H9 (cell line): Measurements from ENCODE around the gene BAG5. TPM values are rescaled to one million over a fixed set of nuclear protein-coding genes. Genes with fewer than 3 reads are reported as not detected.
A peak's percentile ranks its signal among the peaks of the same experiment; 100 is the strongest.

ENCODE experiments used
- DNase-seq: peaks from one replicate; pipeline ENCODE4 v3.0.0-alpha.2; 2017
- H2AFZ ChIP-seq: one replicate; pipeline ENCODE4 v1.6.1; 2013; ENCODE audit warnings: mild to moderate bottlenecking, low read length, control low read depth, moderate library complexity
- H2AK5ac ChIP-seq: 2 replicates; pipeline ENCODE4 v1.6.1; 2013; ENCODE audit warnings: low read length, control low read depth, mixed read lengths; ENCODE audit not compliant: insufficient read length
- H2BK120ac ChIP-seq: one replicate; pipeline ENCODE4 v1.6.1; 2013; ENCODE audit warnings: low read depth, mild to moderate bottlenecking, low read length, control low read depth, inconsistent platforms; ENCODE audit not compliant: poor library complexity, severe bottlenecking
- H2BK12ac ChIP-seq: 2 replicates; pipeline ENCODE4 v1.6.1; 2013; ENCODE audit warnings: low read length, control low read depth, mixed read lengths, low read depth; ENCODE audit not compliant: insufficient read length
- H2BK15ac ChIP-seq: 2 replicates; pipeline ENCODE4 v1.6.1; 2013; ENCODE audit warnings: low read depth, low read length, control low read depth
- H2BK20ac ChIP-seq: one replicate; pipeline ENCODE4 v1.6.1; 2013; ENCODE audit warnings: low read depth, mild to moderate bottlenecking, low read length, control low read depth, inconsistent platforms; ENCODE audit not compliant: poor library complexity, severe bottlenecking
- H2BK5ac ChIP-seq: 2 replicates; pipeline ENCODE4 v1.6.1; 2013; ENCODE audit warnings: low read length, control low read depth, mixed read lengths; ENCODE audit not compliant: insufficient read length
- H3K14ac ChIP-seq: 2 replicates; pipeline ENCODE4 v1.6.1; 2013; ENCODE audit warnings: low read length, control low read depth; ENCODE audit not compliant: insufficient read depth
- H3K18ac ChIP-seq: 2 replicates; pipeline ENCODE4 v1.6.1; 2013; ENCODE audit warnings: low read depth, mild to moderate bottlenecking, mixed read lengths, low read length, control low read depth; ENCODE audit not compliant: insufficient read length
- H3K23ac ChIP-seq: 2 replicates; pipeline ENCODE4 v1.6.1; 2013; ENCODE audit warnings: low read length, control low read depth, mixed read lengths, low read depth; ENCODE audit not compliant: insufficient read length
- H3K23me2 ChIP-seq: 2 replicates; pipeline ENCODE4 v1.6.1; 2013; ENCODE audit warnings: low read depth, mild to moderate bottlenecking, mixed read lengths, low read length, control low read depth; ENCODE audit not compliant: insufficient read length, poor library complexity, severe bottlenecking
- H3K27ac ChIP-seq: 2 replicates; pipeline ENCODE4 v1.5.1; 2013; ENCODE audit warnings: low read length, control low read depth, mixed read lengths, low read depth; ENCODE audit not compliant: insufficient read length
- H3K27me3 ChIP-seq: 2 replicates; pipeline ENCODE4 v1.6.1; 2013; ENCODE audit warnings: low read length, control low read depth, inconsistent platforms; ENCODE audit not compliant: insufficient read depth
- H3K4ac ChIP-seq: 2 replicates; pipeline ENCODE4 v1.6.1; 2013; ENCODE audit warnings: low read depth, mild to moderate bottlenecking, control low read depth, inconsistent platforms, low read length, moderate library complexity
- H3K4me1 ChIP-seq: 2 replicates; pipeline ENCODE4 v1.6.1; 2013; ENCODE audit warnings: low read length, control low read depth, inconsistent platforms; ENCODE audit not compliant: insufficient read depth
- H3K4me2 ChIP-seq: 2 replicates; pipeline ENCODE4 v1.6.1; 2013; ENCODE audit warnings: low read length, control low read depth, mixed read lengths; ENCODE audit not compliant: insufficient read length, insufficient read depth
- H3K56ac ChIP-seq: 2 replicates; pipeline ENCODE4 v1.6.1; 2013; ENCODE audit warnings: low read depth, mild to moderate bottlenecking, mixed read lengths, low read length, control low read depth; ENCODE audit not compliant: insufficient read length
- H3K79me1 ChIP-seq: 2 replicates; pipeline ENCODE4 v1.6.1; 2013; ENCODE audit warnings: low read depth, mild to moderate bottlenecking, moderate library complexity, low read length, control low read depth, inconsistent platforms; ENCODE audit not compliant: insufficient read depth, poor library complexity, severe bottlenecking
- H3K79me2 ChIP-seq: 2 replicates; pipeline ENCODE4 v1.6.1; 2013; ENCODE audit warnings: low read length, control low read depth, inconsistent platforms; ENCODE audit not compliant: insufficient read depth
- H3K9ac ChIP-seq: 2 replicates; pipeline ENCODE4 v1.6.1; 2013; ENCODE audit warnings: low read length, control low read depth, mixed read lengths; ENCODE audit not compliant: insufficient read length; ENCODE audit errors: extremely low read depth
- H3K9me3 ChIP-seq: one replicate; pipeline ENCODE4 v1.6.1; 2013; ENCODE audit warnings: low read depth, low read length, inconsistent platforms; ENCODE audit not compliant: control insufficient read depth
- H3T11ph ChIP-seq: one replicate; pipeline ENCODE4 v1.6.1; 2013; ENCODE audit warnings: mild to moderate bottlenecking, low read length, control low read depth, inconsistent platforms
- H4K20me1 ChIP-seq: one replicate; pipeline ENCODE4 v1.6.1; 2013; ENCODE audit not compliant: control insufficient read depth, insufficient read length, insufficient read depth
- H4K5ac ChIP-seq: 2 replicates; pipeline ENCODE4 v1.6.1; 2013; ENCODE audit warnings: low read depth, mild to moderate bottlenecking, mixed read lengths, low read length, control low read depth; ENCODE audit not compliant: insufficient read length
- H4K8ac ChIP-seq: replicated peaks from 2 replicates; pipeline ENCODE4 v1.6.1; 2013; ENCODE audit warnings: low read length, control low read depth, mixed read lengths, low read depth; ENCODE audit not compliant: insufficient read length
- H4K91ac ChIP-seq: 2 replicates; pipeline ENCODE4 v1.6.1; 2013; ENCODE audit warnings: low read depth, mild to moderate bottlenecking, moderate library complexity, mixed read lengths, low read length, control low read depth; ENCODE audit not compliant: insufficient read length
- H3K27ac Mint-ChIP-seq, 3 experiments: 2 replicates in 2 of 3; 3 replicates in 1 of 3; pipeline ENCODE4 v1.8.0; 2020 to 2021; ENCODE audit warnings: mixed read lengths in 3 of 3, mild to moderate bottlenecking in 1 of 3, moderate library complexity in 1 of 3
- H3K27me3 Mint-ChIP-seq: 2 replicates; pipeline ENCODE4 v1.8.0; 2021; ENCODE audit warnings: low read depth, mild to moderate bottlenecking, moderate library complexity, mixed read lengths
- H3K36me3 Mint-ChIP-seq, 3 experiments: 2 replicates in 2 of 3; 3 replicates in 1 of 3; pipeline ENCODE4 v1.8.0; 2020 to 2021; ENCODE audit warnings: low read depth in 3 of 3, mixed read lengths in 3 of 3; ENCODE audit not compliant: insufficient read depth in 1 of 3
- H3K4me1 Mint-ChIP-seq, 2 experiments: 2 replicates each; pipeline ENCODE4 v1.8.0; 2020; ENCODE audit warnings: mixed read lengths in 2 of 2
- H3K4me3 Mint-ChIP-seq, 2 experiments: 2 replicates in 1 of 2; 3 replicates in 1 of 2; pipeline ENCODE4 v1.8.0; 2020 to 2021; ENCODE audit warnings: mild to moderate bottlenecking in 2 of 2, mixed read lengths in 2 of 2, moderate library complexity in 1 of 2
- H3K9me3 Mint-ChIP-seq, 2 experiments: 2 replicates in 1 of 2; 3 replicates in 1 of 2; pipeline ENCODE4 v1.8.0; 2020; ENCODE audit warnings: mild to moderate bottlenecking in 2 of 2, mixed read lengths in 2 of 2, moderate library complexity in 1 of 2
- CTCF ChIP-seq: fragments of 200-600 bp; sonication (generic); conservative IDR thresholded peaks from 3 replicates; pipeline ENCODE4 v1.8.0; 2021; ENCODE audit warnings: antibody characterized with exemption, mild to moderate bottlenecking
- WGBS: extraction: QIAGEN DNeasy Blood & Tissue Kit; methylation state at CpG from one replicate; pipeline ENCODE4 v1.1.7; 2013; ENCODE audit warnings: missing lambda C conversion rate, low lambda C conversion rate, mixed read lengths; ENCODE audit not compliant: insufficient read length; ENCODE audit errors: extremely low coverage; 5-methylcytosine and 5-hydroxymethylcytosine counted together
- total RNA-seq: library from RNA; stranded (reverse); gene quantifications from 2 replicates; pipeline ENCODE4 v1.2.1, GENCODE V29; 2021

The BAG5 gene
- total RNA-seq, 1 experiment from 2014 or later: 38.0 TPM

GRCh38 chr14:103594265-103594664, 31.8 kb upstream of the BAG5 start:
- H3K27me3 ChIP-seq: no peaks in the 10 kb centered on the region; the same call in 1 of the 2 replicates
- no peaks in the 10 kb centered on the region for H3K9me3 ChIP-seq
- no peak for TF ChIP-seq CTCF
- no peak overlapping the region for H3K9ac ChIP-seq
- no peak overlapping the region for H4K91ac ChIP-seq
- no peaks in the 10 kb centered on the region for H3K79me1 ChIP-seq
- H4K5ac ChIP-seq: no peak overlapping the region
- Mint-ChIP-seq H3K4me3 (no peak overlapping the region), H3K9me3 (no peaks in the 10 kb centered on the region), H3K4me1 (peaks cover 19% of the 10 kb centered on the region in 2 experiments), H3K36me3 (peaks cover 1 to 16% (median 7%) of the 10 kb centered on the region in 3 experiments; a peak in 4 of 7 replicates), H3K27ac (peak overlapping the region; percentile 72 to 95 (median 93)), H3K27me3 (no peaks in the 10 kb centered on the region)
- no peak overlapping the region for H2BK120ac ChIP-seq
- no peak overlapping the region for H3T11ph ChIP-seq
- H3K14ac ChIP-seq: no peak overlapping the region
- H2AK5ac ChIP-seq: no peak overlapping the region
- no peak overlapping the region for H4K8ac ChIP-seq
- no peak overlapping the region for H3K4ac ChIP-seq
- no peak overlapping the region for H2BK12ac ChIP-seq
- H4K20me1 ChIP-seq: no peaks in the 10 kb centered on the region
- no peak overlapping the region for H2AFZ ChIP-seq
- H2BK15ac ChIP-seq: no peak overlapping the region
- no peak overlapping the region for H3K18ac ChIP-seq
- WGBS: no CpG with 5 or more reads among the region's 11 CpGs
- H3K56ac ChIP-seq: no peak overlapping the region
- H3K4me2 ChIP-seq: no peak overlapping the region
- no peaks in the 10 kb centered on the region for H3K79me2 ChIP-seq
- H2BK20ac ChIP-seq: no peak overlapping the region
- H2BK5ac ChIP-seq: no peak overlapping the region
- H3K23ac ChIP-seq: no peak overlapping the region
- H3K23me2 ChIP-seq: no peaks in the 10 kb centered on the region
- DNase-seq: peak; percentile 48
- H3K4me1 ChIP-seq: no peaks in the 10 kb centered on the region
- H3K27ac ChIP-seq: no peak overlapping the region
